ENCODE measurements around the gene SLC7A5.
A peak's percentile ranks its signal among the peaks of the same experiment; 100 is the strongest.
"Not testable (repeated sequence)": the region's sequence is repeated elsewhere in the genome, so short reads cannot be mapped to it uniquely, and the experiment has no call there.

The SLC7A5 gene

DNA sequence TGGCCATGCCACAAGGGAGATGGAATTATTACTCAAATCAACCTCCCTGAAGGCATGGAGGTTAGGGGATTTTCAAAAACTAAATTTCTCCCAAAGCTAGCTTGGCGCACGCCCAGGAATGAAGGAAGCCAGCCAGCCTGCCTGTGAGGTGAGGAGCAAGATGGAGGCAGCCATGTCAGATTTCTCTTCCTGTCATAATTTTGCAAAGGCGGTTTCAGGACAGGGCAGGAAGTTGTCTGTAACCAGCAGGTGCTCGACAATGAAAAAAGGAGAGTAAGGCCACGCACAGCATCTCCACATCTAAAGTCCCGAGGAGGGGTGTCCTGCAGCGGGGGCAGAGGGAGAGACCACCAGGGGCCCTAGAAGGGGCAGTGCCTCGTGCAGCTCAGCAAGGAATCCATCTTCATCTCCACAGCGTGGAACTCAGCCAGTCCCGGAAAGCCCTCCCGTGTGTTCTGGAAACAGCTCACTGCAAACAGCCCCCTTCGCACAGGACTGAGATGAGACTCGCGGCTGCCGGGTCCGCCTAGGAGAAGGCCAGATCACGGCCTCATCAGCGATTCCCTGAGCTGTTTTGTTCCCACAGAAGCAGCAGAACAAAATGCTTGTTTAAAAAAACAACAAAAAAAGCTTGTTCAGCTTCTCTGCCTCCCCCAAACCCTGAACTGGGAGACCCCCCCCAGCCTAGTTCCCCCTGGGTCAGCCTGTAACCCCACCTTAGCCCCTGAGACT lies 47.8 kb downstream of the SLC7A5 start:
- no peak for DNase-seq
- no peaks in the 10 kb centered on the region for H3K27me3 Mint-ChIP-seq
- peaks cover 21% of the 10 kb centered on the region for H3K9me3 Mint-ChIP-seq
- H3K36me3 Mint-ChIP-seq (ENCODE audit: low read depth) = no peaks in the 10 kb centered on the region
- no peak overlapping the region for H3K4me3 Mint-ChIP-seq
- H3K4me1 Mint-ChIP-seq (ENCODE audit: low read depth) = peaks cover 12% of the 10 kb centered on the region
- peak overlapping the region; percentile 77 for H3K27ac Mint-ChIP-seq

GRCh38 chr16:87819983-87820382 lies 49.3 kb downstream of the SLC7A5 start:
- peak overlapping the region; percentile 68 for H3K27ac Mint-ChIP-seq
- no peak for DNase-seq
- H3K4me1 Mint-ChIP-seq (ENCODE audit: low read depth) = peaks cover 12% of the 10 kb centered on the region
- H3K36me3 Mint-ChIP-seq (ENCODE audit: low read depth) = no peaks in the 10 kb centered on the region
- H3K4me3 Mint-ChIP-seq = no peak overlapping the region
- H3K27me3 Mint-ChIP-seq = no peaks in the 10 kb centered on the region
- peaks cover 22% of the 10 kb centered on the region for H3K9me3 Mint-ChIP-seq

DNA sequence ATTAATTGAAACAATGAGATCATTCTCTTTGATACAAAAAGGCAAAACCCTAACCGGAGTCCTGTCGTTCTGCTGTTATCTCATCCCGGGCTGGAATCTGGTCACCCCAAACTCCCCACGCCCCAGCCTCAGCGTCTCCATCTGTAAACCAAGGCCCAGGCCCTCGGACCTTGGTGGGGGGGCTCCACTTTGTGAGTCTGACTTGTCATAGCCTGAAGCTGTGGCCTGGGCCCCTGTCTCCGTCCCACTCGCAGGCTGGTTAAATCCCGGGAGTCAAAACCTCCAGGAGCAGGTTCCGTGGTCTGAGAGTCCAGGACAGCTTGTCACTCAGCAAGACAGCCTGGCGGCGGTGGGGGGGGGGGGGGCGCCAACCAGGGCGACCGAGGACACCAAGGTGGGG lies 50.0 kb downstream of the SLC7A5 start:
- Mint-ChIP-seq H3K4me3 (no peak overlapping the region), H3K36me3 (ENCODE audit: low read depth) (no peaks in the 10 kb centered on the region), H3K9me3 (peaks cover 22% of the 10 kb centered on the region), H3K27me3 (no peaks in the 10 kb centered on the region), H3K27ac (peak overlapping the region; percentile 18), H3K4me1 (ENCODE audit: low read depth) (peaks cover 12% of the 10 kb centered on the region)
- no peak for DNase-seq

GRCh38 chr16:87818533-87819161 lies 50.7 kb downstream of the SLC7A5 start:
- Mint-ChIP-seq H3K27me3 (no peaks in the 10 kb centered on the region), H3K9me3 (peaks cover 22% of the 10 kb centered on the region), H3K27ac (peak overlapping the region; percentile 44), H3K4me1 (ENCODE audit: low read depth) (peaks cover 12% of the 10 kb centered on the region), H3K36me3 (ENCODE audit: low read depth) (no peaks in the 10 kb centered on the region), H3K4me3 (no peak overlapping the region)
- DNase-seq = no peak

DNA sequence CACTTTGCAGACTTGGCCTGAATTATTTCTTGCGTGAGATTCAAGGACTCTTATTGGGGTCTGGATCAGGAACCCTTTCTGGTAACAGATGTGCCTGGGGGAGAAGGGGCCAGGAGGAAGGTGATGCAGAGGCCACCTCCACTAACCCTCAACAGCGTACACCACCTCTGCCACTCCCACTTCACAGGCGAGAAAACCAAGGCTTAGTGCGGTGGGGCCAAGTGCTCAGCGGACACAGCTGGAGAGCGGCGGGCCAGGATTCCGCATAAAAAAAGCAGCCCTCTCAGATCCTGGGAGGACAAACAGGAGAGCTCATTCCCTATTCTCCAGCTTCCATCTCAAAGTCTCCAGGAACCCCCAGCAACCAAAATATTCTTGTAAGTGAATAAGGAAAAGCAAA lies 51.4 kb downstream of the SLC7A5 start:
- H3K4me1 Mint-ChIP-seq (ENCODE audit: low read depth) = peaks cover 12% of the 10 kb centered on the region
- no peak for DNase-seq
- H3K36me3 Mint-ChIP-seq (ENCODE audit: low read depth) = no peaks in the 10 kb centered on the region
- H3K27me3 Mint-ChIP-seq = no peaks in the 10 kb centered on the region
- no peak overlapping the region for H3K4me3 Mint-ChIP-seq
- H3K9me3 Mint-ChIP-seq = peaks cover 22% of the 10 kb centered on the region
- H3K27ac Mint-ChIP-seq = peak overlapping the region; percentile 44

GRCh38 chr16:87817370-87817769 lies 51.9 kb downstream of the SLC7A5 start:
- H3K4me1 Mint-ChIP-seq (ENCODE audit: low read depth) = peaks cover 12% of the 10 kb centered on the region

GRCh38 chr16:87816507-87817100 lies 52.7 kb downstream of the SLC7A5 start:
- H3K4me1 Mint-ChIP-seq (ENCODE audit: low read depth) = peaks cover 6% of the 10 kb centered on the region
- peaks cover 22% of the 10 kb centered on the region for H3K9me3 Mint-ChIP-seq
- no peaks in the 10 kb centered on the region for H3K36me3 Mint-ChIP-seq (ENCODE audit: low read depth)
- no peak overlapping the region for H3K4me3 Mint-ChIP-seq
- peak overlapping the region; percentile 8 for H3K27ac Mint-ChIP-seq
- no peaks in the 10 kb centered on the region for H3K27me3 Mint-ChIP-seq
- no peak for DNase-seq

More at GRCh38 chr16:87817370-87817769, 51.9 kb downstream of the SLC7A5 start:
- H3K36me3 Mint-ChIP-seq (ENCODE audit: low read depth); DNase-seq; H3K27me3 Mint-ChIP-seq; H3K27ac Mint-ChIP-seq; H3K4me3 Mint-ChIP-seq: not testable (repeated sequence)
- peaks cover 22% of the 10 kb centered on the region for H3K9me3 Mint-ChIP-seq

- Mint-ChIP-seq H3K9me3 (peaks cover 22% of the 10 kb centered on the region), H3K4me1 (ENCODE audit: low read depth) (peaks cover 4% of the 10 kb centered on the region), H3K27ac (peak overlapping the region; percentile 35), H3K27me3 (peaks cover 3% of the 10 kb centered on the region), H3K4me3 (no peak overlapping the region), H3K36me3 (ENCODE audit: low read depth) (no peaks in the 10 kb centered on the region)
- no peak for DNase-seq
These were observed 53.7 kb downstream of the SLC7A5 start for GRCh38 chr16:87815567-87815966.

DNA sequence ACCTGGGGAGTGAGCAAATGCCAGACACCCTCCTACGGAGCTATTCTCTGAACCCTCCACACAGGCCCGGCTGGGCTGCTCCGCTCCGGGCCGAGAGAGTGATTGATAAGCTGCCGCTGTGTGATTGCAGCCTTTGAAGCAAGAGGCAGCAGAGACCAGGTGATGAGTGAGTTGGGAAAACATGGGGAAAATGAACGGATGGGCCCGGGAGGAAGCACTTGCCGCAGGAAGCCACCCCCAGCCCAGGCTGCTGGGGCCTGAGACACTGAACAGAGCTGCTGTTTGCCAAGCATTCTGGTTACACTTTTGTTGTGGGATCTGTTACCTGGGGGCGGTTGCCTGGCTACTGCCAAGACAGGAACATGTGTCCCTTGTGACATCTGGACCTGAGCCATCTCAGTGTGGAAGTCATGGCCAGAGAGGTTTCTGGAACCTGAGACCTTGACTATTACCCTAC lies 57.1 kb downstream of the SLC7A5 start:
- Mint-ChIP-seq H3K4me3 (no peak overlapping the region), H3K9me3 (peaks cover 7% of the 10 kb centered on the region), H3K27ac (peak overlapping the region; percentile 3), H3K4me1 (ENCODE audit: low read depth) (peaks cover 23% of the 10 kb centered on the region), H3K36me3 (ENCODE audit: low read depth) (no peaks in the 10 kb centered on the region), H3K27me3 (peaks cover 3% of the 10 kb centered on the region)
- DNase-seq = no peak

DNA sequence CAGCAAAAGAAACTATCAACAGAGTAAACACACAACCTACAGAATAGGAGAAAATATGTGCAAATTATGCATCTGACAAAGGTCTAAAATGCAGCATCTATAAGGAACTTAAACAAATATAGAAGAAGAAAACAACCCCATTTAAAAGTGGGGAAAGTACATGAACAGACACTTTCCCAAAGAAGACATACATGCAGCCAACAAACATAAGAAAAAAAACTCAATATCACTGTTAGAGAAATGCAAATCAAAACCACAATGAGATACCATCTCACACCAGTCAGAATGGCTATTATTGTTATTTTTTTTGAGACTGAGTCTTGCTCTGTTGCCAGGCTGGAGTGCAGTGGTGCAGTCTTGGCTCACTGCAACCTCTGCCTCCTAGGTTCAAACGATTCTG lies 57.9 kb downstream of the SLC7A5 start:
- not testable (repeated sequence) for H3K36me3 Mint-ChIP-seq (ENCODE audit: low read depth); DNase-seq; H3K4me3 Mint-ChIP-seq; H3K27me3 Mint-ChIP-seq; H3K27ac Mint-ChIP-seq; H3K9me3 Mint-ChIP-seq
- H3K4me1 Mint-ChIP-seq (ENCODE audit: low read depth) = peaks cover 31% of the 10 kb centered on the region

GRCh38 chr16:87809150-87809902 lies 60.0 kb downstream of the SLC7A5 start:
- Mint-ChIP-seq H3K9me3 (no peaks in the 10 kb centered on the region), H3K4me3 (no peak overlapping the region), H3K27me3 (peaks cover 3% of the 10 kb centered on the region), H3K36me3 (ENCODE audit: low read depth) (peaks cover 3% of the 10 kb centered on the region), H3K4me1 (ENCODE audit: low read depth) (peaks cover 39% of the 10 kb centered on the region), H3K27ac (peak overlapping the region; percentile 52)
- DNase-seq = no peak

- peaks cover 3% of the 10 kb centered on the region for H3K27me3 Mint-ChIP-seq
- H3K4me1 Mint-ChIP-seq (ENCODE audit: low read depth) = peaks cover 39% of the 10 kb centered on the region
- no peaks in the 10 kb centered on the region for H3K9me3 Mint-ChIP-seq
- no peak for DNase-seq
- no peak overlapping the region for H3K4me3 Mint-ChIP-seq
- peak overlapping the region; percentile 23 for H3K27ac Mint-ChIP-seq
- H3K36me3 Mint-ChIP-seq (ENCODE audit: low read depth) = peaks cover 3% of the 10 kb centered on the region
These were observed 61.2 kb downstream of the SLC7A5 start for GRCh38 chr16:87808108-87808507.

DNA sequence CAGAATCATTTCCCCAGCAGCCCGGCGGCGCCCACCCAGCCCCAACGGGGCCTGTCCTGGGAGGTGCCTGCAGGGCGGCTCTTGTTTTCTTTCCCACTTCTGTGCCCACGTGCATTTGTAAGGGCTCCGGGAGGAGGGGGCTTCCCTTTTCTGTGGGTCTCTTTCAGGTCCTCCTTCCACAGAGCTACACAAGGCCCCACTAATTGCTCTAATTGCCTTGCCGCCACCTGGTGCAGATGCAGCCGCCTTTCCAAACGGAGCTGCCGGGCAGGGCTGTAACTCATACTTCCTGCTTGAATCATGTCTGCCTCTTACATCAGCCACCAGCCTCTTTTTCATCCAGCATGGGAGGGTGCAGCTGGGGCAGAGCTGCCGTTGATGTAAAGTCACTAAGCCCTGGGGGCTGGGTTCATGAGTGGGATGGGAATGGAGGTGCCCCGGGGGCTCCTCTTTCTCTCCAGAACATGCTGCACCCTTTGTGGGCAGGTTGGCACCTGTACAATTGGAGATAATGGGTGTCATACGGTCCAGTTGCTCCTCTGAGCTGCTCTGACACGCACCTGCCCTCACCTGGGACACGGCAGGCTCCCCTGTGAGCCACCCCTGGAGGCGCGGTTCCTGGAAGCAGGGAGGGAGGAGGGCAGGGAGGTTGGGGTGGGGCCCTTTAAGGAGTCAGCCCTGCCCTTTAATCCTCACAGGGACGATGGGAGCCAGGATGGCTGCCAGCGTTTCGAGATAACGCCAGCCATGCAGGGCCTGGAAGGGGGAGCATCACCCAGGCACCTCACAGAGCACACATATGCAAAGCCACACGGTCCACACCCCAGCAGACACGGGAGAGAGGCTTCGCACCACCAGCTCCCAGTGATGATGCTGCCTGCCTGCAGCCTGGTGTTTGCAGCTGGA lies 62.4 kb downstream of the SLC7A5 start:
- Mint-ChIP-seq H3K4me1 (ENCODE audit: low read depth) (peaks cover 39% of the 10 kb centered on the region), H3K27ac (peak overlapping the region; percentile 97), H3K27me3 (peaks cover 3% of the 10 kb centered on the region), H3K4me3 (peak overlapping the region; percentile 83), H3K36me3 (ENCODE audit: low read depth) (peaks cover 3% of the 10 kb centered on the region), H3K9me3 (no peaks in the 10 kb centered on the region)
- peak; percentile 76 for DNase-seq

GRCh38 chr16:87806261-87806640 lies 63.1 kb downstream of the SLC7A5 start:
- Mint-ChIP-seq H3K36me3 (ENCODE audit: low read depth) (peaks cover 3% of the 10 kb centered on the region), H3K9me3 (no peaks in the 10 kb centered on the region), H3K4me1 (ENCODE audit: low read depth) (peaks cover 37% of the 10 kb centered on the region), H3K27ac (peak overlapping the region; percentile 97), H3K4me3 (peak overlapping the region; percentile 83), H3K27me3 (peaks cover 2% of the 10 kb centered on the region)
- DNase-seq = no peak
